DMS 273 treated with DMSO at 0.1 percent for 48 hours (cell line): ENCODE results near the gene NCAPD3.

Source experiments
- DNase-seq: peaks from one replicate; lab custom pipeline; 2025; lab: John Stamatoyannopoulos, UW

NCAPD3 gene

GRCh38 chr11:134158023-134158422 lies 65.7 kb downstream of the NCAPD3 start:
- no peak for DNase-seq

GRCh38 chr11:134157451-134157850 lies 66.3 kb downstream of the NCAPD3 start:
- no peak for DNase-seq

- no peak for DNase-seq
These were observed 67.6 kb downstream of the NCAPD3 start for GRCh38 chr11:134155946-134156865.

GRCh38 chr11:134155456-134155855 lies 68.3 kb downstream of the NCAPD3 start:
- DNase-seq = no peak

GRCh38 chr11:134154441-134154840 lies 69.3 kb downstream of the NCAPD3 start:
- no peak for DNase-seq

- DNase-seq = no peak
These were observed 70.4 kb downstream of the NCAPD3 start for GRCh38 chr11:134153147-134153905.

- DNase-seq = no peak
These were observed 71.1 kb downstream of the NCAPD3 start for GRCh38 chr11:134152696-134153095.

GRCh38 chr11:134151083-134151747 lies 72.6 kb downstream of the NCAPD3 start:
- no peak for DNase-seq

GRCh38 chr11:134150195-134150903 lies 73.4 kb downstream of the NCAPD3 start:
- no peak for DNase-seq

GRCh38 chr11:134149371-134149770 lies 74.4 kb downstream of the NCAPD3 start:
- no peak for DNase-seq

- no peak for DNase-seq
These were observed 77.2 kb downstream of the NCAPD3 start for GRCh38 chr11:134146598-134146997.

- DNase-seq = no peak
These were observed 78.1 kb downstream of the NCAPD3 start for GRCh38 chr11:134145715-134146114.

- DNase-seq = no peak
These were observed 79.0 kb downstream of the NCAPD3 start for GRCh38 chr11:134144744-134145143.

GRCh38 chr11:134143801-134144200 lies 80.0 kb downstream of the NCAPD3 start:
- DNase-seq = no peak

- DNase-seq = no peak
These were observed 81.2 kb downstream of the NCAPD3 start for GRCh38 chr11:134142536-134142935.

- DNase-seq = no peak
These were observed 82.7 kb downstream of the NCAPD3 start for GRCh38 chr11:134140961-134141490.

GRCh38 chr11:134139873-134140331 lies 83.9 kb downstream of the NCAPD3 start:
- DNase-seq = peak; percentile 26

- no peak for DNase-seq
These were observed 84.4 kb downstream of the NCAPD3 start for GRCh38 chr11:134139303-134139872.

- no peak for DNase-seq
These were observed 85.4 kb downstream of the NCAPD3 start for GRCh38 chr11:134138376-134138775.

GRCh38 chr11:134134167-134134566 lies 89.6 kb downstream of the NCAPD3 start:
- DNase-seq = no peak

- no peak for DNase-seq
These were observed 91.0 kb downstream of the NCAPD3 start for GRCh38 chr11:134132808-134133207.
